HG03135 (cell line): ENCODE data around the gene GABBR2.

Experiments
- ATAC-seq: cut with Tn5 transposase; IDR thresholded peaks from one replicate; pipeline ENCODE4 v1.9.1; 2021; ENCODE audit warnings: mild to moderate bottlenecking, moderate library complexity; ENCODE audit not compliant: unreplicated experiment

Gene GABBR2

DNA sequence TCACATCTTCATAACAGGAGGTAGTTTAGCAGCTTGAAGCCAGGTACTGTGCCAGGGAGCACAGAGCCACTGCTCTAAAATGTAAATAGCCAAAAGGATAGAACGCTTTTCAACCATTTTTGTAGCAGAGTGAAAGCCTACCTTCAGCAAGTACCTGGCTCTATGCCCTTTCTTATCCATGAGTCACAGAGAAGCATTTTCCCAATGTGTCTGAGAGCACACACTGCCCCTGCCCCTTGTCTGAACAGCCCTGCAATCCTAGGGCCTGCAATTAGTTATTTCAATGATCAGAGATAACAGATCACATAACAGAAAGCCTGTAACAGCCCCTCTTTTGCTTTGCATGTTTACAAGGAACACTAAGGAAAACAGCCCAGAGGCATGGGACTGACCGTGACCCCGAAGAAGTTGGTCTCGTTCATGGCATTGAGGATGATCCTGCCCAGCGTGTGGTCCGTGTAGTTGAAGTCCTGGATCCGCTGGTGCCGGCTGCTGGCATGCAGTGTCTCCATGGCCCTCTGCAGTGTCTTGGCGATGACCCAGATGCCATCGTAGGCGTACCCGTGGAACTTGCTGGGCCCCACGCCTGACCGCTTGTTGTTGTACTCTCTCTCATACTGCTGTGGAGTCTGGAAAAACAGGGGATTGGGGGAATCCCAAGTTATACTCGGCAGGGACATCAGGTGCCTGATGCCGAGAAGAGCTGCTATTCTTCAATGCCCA, 255.0 kb downstream of the GABBR2 start:
- no peak for ATAC-seq

DNA sequence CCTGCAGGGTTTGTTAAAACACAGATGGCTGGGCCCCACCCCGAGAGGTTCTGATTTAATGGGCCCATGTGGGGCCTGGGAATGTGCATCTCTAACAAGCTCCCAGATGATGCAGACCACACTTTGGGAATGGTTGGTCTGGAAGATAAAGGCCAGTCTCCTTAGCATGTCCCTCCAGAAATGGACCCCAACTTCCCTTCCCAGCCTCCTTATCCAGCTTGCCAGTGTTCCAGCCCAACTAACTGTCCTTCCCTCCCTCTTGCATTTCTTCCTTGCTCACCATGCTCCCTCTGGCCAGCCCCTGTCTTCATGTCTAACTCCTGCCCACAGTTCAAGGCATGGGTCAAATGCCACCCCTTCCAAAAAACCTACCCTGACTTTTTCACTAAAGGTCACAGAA, 257.2 kb downstream of the GABBR2 start:
- no peak for ATAC-seq

- no peak for ATAC-seq
Observed at GRCh38 chr9:98450496-98450895, 258.2 kb downstream of the GABBR2 start.

GRCh38 chr9:98449871-98450270, 258.9 kb downstream of the GABBR2 start:
- no peak for ATAC-seq

GRCh38 chr9:98445576-98445975, 263.2 kb downstream of the GABBR2 start:
- ATAC-seq, result no peak

GRCh38 chr9:98444601-98445000, 264.1 kb downstream of the GABBR2 start:
- ATAC-seq, result no peak

DNA sequence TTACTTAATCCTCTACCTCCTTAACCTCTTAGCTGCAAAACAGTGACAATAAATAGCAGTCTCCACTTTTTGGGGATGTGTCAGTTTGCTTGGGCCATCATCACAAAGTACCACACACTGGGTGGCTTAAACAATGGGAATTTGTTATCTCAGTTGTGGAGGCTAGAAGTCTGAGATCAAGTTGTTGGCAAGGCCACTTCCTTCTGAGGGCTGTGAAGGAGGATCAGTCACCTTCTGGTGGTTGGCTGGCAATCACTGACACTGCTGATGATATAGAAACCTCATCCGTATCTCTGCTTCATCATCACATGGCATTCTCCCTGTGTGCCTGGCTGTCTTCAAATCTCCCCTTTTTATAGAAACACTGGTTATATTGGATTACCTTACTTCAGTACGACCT, 266.2 kb downstream of the GABBR2 start:
- ATAC-seq, result no peak

- no peak for ATAC-seq
Observed at GRCh38 chr9:98442114-98442513, 266.6 kb downstream of the GABBR2 start.

GRCh38 chr9:98438666-98439065, 270.1 kb downstream of the GABBR2 start:
- no peak for ATAC-seq

DNA sequence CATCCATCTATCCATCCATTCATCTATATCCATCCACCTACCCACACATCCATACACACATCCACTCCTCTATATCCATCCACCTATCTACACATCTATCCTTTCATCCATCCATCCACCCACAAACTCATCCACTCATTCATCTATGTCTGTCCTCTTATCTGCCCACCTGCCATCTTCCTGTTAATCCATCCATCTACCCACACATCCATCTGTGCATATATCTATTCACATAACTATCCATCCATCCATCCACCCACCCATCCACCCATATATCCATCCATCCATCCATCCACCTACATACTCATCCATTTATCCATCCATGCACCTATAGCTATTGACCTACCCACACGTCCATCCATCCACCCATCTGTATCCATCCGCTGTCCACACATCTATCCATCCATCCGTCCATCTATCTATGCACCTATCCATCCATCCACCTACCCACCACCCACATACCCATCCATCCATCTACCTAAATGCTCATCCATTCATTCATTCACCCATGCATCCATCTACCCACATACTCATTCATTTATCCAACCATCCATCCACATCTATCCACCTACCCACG, 271.2 kb downstream of the GABBR2 start:
- ATAC-seq, result no peak

- no peak for ATAC-seq
Observed at GRCh38 chr9:98432960-98433359, 275.8 kb downstream of the GABBR2 start.

- ATAC-seq, result no peak
Observed at GRCh38 chr9:98432134-98432533, 276.6 kb downstream of the GABBR2 start.

DNA sequence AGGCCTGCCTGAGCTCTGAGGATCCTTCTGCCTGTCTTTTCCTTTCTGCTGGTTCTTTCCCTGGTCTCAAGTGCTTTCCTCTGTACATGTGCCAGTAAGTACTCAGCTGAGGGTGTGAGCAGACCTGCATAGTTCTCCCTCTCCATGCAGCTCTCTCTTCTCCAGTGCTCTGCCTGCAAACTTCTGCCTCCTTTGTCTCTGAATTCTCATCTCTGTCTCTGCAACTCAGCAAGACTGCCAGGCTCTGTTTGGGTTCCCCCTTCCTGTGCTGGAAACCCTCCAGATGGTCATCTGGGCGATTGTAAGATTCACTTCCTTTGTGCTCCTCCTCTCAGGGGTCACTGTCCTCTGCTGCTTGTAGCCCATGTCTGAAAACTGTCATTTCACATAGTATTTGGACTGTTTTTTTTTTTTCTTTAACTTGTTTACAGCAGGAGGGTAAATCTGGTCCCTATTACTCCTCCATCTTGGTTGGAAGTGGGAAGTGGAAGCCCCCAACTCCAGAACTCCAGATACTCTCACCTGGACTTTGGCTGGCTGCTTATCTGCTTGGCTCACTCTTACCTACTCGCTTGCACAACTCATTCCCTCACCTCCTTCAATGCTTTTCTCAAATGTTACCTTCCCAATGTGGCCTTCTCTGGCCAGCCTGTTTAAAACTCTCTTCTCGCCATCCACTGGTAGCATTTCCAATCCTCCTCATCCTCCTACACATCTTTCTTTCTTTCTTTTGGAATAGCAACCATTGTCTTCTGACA, 278.0 kb downstream of the GABBR2 start:
- ATAC-seq, result no peak

- ATAC-seq, result no peak
Observed at GRCh38 chr9:98429613-98430012, 279.1 kb downstream of the GABBR2 start.

DNA sequence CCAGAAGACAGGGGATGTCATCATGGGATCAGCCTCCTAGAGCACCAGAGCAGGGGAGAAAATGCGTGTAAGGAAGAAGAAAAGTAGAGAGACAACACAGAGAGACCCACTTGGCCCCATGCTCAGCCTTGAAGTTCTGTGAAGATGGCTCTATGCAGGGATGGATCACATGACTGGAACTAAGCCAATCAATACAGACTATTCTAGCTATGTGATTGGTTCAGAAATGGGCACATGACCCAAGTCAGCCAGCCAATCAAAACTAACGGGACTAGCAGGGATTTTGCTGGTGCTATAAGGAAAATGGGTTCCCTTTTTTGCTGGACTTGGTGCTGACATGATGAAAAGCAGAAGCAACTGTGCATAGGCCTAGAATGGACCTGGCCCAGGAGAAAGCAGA, 280.3 kb downstream of the GABBR2 start:
- no peak for ATAC-seq

DNA sequence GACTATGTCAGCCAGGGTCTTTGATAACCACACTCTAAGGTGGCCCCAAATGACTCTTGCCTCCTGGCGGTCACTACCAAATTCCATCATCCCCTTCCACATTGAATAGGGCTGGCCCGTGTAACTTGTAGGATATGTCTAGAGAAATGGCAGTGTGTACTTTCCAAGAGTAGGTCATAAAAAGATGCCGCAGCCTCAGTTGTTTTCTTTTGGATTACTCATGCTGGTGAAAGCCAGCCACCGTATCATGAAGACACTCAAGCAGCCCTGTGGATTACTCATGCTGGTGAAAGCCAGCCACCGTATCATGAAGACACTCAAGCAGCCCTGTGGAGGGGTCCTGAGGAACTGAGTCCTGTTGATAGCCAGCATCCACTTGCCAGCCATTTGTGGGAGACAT, 281.2 kb downstream of the GABBR2 start:
- no peak for ATAC-seq

GRCh38 chr9:98425079-98425478, 283.7 kb downstream of the GABBR2 start:
- ATAC-seq, result no peak

- ATAC-seq, result no peak
Observed at GRCh38 chr9:98419260-98419603, 289.5 kb downstream of the GABBR2 start.

DNA sequence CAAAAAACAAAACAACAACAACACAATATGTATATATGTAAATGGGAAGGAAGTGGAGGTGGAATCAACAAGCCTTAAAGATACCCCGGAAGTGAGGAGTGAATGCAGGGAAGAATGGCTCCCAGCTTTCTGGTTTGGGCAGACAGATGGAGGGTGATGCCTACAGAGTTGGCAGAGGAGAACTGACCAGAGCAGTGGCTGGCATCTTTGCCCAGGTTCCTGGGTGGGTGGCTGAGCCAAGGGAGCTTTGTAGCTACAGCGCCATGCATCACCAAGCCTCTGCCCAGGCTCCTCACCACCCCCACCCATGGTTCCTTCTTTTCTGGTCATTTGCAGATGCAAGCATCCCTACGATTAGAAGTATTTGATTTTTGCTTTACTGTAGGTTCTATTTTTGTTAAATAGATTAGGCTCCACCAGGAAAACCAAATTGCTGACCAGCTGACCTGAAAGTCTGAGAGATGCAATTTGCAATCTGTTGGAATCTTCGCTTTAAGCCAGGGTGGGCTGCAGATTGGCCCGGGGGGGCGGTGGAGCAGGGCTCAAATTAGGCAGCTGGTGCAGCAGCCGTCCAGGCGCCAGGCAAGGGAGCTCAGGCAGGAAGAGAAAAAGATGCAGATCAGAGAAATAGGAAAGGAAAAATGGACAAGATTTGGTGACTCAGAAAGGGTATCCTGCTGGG, 290.0 kb downstream of the GABBR2 start:
- no peak for ATAC-seq

GRCh38 chr9:98416294-98417248, 292.2 kb downstream of the GABBR2 start:
- ATAC-seq, result no peak

GRCh38 chr9:98415782-98416181, 293.0 kb downstream of the GABBR2 start:
- ATAC-seq, result no peak
